GM08714 (cell line): ENCODE results near the gene CCDC106.

Experiments used
- H3K4me3 ChIP-seq: fragments of 200-500 bp; sonication (Bioruptor generic); 2 replicates; pipeline ENCODE4 v1.5.1; 2014; ENCODE audit warnings: mild to moderate bottlenecking, low read length, inconsistent platforms
- ZNF274 ChIP-seq: IDR thresholded peaks from 2 replicates; pipeline ENCODE4 v1.6.1; 2012; ENCODE audit warnings: mild to moderate bottlenecking, low read depth, low read length

The CCDC106 gene

GRCh38 chr19:55648585-55649267 lies 714 bp downstream of the CCDC106 start:
- TF ChIP-seq ZNF274 = no peak
- H3K4me3 ChIP-seq = peak overlapping the region; percentile 69

DNA sequence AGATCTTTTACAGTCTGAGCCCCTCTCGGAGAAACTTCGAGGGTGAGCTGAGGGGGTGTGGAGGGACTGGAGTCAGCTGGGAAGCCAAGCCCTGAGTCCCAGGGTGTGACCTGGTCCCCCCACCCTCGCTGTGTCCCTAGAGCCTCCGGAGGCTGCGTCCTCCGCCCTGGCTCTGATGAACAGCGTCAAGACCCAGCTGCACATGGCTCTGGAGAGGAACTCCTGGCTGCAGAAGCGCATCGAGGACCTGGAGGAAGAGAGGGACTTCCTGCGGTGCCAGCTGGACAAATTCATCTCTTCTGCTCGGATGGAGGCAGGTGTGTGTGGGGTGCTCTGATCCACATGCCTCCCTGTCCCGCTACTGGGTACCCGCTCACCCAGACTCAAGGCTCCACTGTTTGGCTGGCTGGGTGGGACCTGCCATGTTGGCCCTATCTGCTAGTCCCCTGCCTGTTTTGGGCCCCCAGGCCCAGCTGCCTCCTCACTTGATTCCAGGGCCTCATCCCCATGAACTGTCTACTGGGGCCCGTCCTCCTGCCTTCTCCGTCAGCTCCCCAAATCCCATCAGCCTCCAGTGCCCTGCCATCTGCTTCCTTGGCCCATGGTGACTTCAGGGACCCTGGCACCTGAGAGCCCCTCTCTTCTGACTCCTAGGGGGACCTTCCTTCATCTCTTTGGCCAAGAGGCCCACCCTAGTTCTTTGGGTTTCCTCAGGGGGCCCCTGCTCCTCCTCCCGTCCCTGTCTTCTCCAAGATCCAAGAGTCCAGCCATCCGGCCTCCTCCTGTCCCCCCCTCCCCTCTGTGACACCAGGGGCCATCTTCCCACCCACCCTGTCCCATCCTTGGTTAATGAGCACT lies 1.5 kb downstream of the CCDC106 start:
- no peak for TF ChIP-seq ZNF274
- H3K4me3 ChIP-seq = peak overlapping the region; percentile 69; the same call in 1 of the 2 replicates

GRCh38 chr19:55650126-55650557 lies 2.1 kb downstream of the CCDC106 start:
- TF ChIP-seq ZNF274 = no peak
- no peak overlapping the region for H3K4me3 ChIP-seq

- no peak for TF ChIP-seq ZNF274
- no peak overlapping the region for H3K4me3 ChIP-seq
Measured at GRCh38 chr19:55650602-55651230, 2.7 kb downstream of the CCDC106 start.

DNA sequence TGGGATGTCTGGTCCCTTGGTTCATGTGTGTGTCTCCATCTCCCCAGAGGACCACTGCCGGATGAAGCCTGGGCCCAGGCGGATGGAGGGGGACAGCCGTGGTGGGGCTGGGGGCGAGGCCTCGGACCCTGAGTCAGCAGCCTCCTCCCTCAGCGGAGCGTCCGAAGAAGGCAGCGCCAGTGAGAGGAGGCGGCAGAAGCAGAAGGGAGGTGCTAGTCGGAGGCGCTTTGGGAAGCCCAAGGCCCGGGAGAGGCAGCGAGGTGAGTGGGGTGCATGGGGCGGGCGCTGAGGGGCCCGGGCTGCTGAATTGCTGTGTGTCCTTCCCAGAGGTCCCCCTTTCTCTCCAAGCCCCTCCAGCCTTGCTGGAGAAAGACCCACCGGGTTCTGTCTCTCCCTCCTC lies 3.2 kb downstream of the CCDC106 start:
- H3K4me3 ChIP-seq = no peak overlapping the region
- TF ChIP-seq ZNF274 = no peak

DNA sequence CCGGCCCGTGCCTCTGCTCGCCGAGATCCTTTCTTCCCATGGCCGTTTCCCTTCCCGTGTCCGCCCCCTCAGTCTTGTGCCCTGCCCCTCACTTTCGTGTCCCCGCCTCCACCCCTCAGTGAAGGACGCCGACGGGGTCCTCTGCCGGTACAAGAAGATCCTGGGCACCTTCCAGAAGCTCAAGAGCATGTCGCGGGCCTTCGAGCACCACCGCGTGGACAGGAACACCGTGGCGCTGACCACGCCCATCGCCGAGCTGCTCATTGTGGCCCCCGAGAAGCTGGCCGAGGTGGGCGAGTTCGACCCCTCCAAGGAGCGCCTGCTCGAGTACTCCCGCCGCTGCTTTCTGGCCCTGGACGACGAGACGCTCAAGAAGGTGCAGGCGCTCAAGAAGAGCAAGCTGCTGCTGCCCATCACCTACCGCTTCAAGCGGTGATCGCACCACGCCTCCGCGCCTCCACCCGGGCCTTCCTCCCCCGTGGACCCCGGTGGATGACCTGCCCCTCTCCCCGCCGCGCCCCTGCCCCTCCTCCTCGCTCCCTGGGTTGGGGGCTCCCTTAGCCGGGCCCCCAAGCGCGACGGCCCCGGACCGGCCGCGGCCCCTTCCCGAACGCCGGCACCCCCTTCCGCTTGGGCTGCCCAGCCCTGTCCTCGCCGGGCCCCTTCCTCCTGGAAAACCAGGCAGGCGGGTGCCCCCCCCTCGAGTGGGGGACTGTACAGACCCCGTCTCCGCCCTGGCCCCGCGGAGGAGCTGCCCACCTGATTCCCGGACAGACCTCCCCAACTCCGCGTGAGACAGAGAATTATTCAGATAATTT lies 4.5 kb downstream of the CCDC106 start:
- no peak overlapping the region for H3K4me3 ChIP-seq
- TF ChIP-seq ZNF274 = no peak

DNA sequence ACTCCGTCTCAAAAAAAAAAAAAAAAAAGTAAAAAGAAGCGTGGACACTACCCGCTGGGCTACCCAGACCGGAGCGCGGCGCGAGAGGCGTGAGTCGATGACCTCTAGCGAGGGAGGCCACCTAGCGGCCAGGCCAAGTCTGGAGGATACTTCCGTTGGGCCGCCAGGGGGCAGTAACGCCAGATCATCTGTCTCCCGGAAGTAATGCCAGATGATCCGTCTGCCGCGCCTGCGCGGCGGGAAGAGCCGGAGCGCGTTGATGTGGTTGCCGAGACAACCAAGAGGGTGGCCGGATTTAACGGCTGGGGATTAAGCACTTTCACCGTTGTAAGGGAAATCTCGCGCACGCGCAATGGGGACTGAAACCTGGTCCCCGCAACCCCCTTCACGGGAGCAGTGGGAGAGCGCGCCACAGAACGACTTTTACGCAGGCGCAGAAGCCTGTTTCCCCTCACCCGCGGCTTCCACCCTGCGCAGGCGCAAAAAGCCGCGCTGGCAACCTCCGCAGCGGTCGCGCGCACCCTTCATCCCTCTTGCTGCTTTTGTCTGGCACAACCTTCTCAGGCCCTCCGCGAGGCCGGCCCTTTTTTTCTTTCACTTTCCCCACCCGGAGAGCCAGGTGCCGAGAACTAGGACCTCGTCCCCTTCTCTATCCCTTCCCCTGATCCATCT lies 5.8 kb downstream of the CCDC106 start:
- peak overlapping the region; percentile 72; the same call in 1 of the 2 replicates for H3K4me3 ChIP-seq
- TF ChIP-seq ZNF274 = no peak

DNA sequence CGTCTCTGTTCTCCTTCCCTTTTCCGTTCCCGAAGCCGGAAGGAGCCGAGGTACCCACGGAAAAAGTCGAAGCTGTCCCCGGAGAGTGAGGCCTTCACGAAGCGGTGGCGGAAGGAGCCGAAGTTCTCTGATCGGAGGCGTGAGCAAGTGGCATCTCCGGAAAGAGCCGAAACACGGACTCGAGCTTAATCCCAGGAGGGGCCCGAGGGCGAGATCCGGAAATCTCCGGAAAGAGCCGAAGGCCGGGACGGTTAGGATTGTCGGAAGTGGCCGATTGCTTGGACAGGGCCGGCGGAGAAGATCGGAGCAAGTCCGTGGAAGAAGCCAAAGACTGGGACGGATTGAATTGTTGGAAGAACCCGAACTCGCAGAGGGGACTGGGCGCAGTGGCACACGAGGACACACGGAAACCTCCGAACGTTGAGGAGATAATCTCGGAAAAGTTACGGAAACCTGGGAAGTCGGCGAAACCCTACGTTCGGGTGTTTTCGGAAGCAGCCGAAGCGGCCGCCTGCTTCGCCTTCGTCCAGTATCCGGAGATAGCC lies 6.4 kb downstream of the CCDC106 start:
- H3K4me3 ChIP-seq = peak overlapping the region; percentile 72; the same call in 1 of the 2 replicates
- no peak for TF ChIP-seq ZNF274

GRCh38 chr19:55654868-55655647 lies 7.0 kb downstream of the CCDC106 start, which contains the start of gene U2AF2:
U2AF2 (plus strand) TSS chr19:55655035; CDS start chr19:55655105, 70 bp downstream.
- H3K4me3 ChIP-seq = peak within 1 kb of the TSS; percentile 98

DNA sequence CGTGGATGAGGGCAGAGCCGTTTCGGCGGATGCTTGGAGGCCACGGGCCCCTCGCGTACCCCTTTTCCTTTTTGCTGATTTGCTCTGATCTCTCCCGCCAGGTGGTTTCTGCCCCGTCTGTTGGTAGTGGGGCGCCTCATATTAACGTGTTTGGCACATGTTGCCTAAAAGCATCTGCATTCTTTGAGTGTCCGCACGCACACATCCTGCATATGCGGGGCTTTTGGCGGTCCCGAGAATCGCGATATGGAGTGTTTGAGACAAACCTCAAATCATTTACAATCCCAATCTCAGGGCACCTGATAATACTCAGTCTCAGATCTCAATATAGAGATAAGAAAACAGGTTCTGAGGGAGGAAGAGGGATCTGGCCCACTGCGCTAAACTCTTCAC lies 7.6 kb downstream of the CCDC106 start:
- TF ChIP-seq ZNF274 = no peak
- H3K4me3 ChIP-seq = peak overlapping the region; percentile 98

More at GRCh38 chr19:55654868-55655647, 7.0 kb downstream of the CCDC106 start, which contains the start of gene U2AF2:
- no peak for TF ChIP-seq ZNF274

- peak overlapping the region; percentile 98 for H3K4me3 ChIP-seq
- TF ChIP-seq ZNF274 = no peak
Measured at GRCh38 chr19:55656552-55656951, 8.5 kb downstream of the CCDC106 start.

GRCh38 chr19:55656988-55657747 lies 9.2 kb downstream of the CCDC106 start:
- no peak for TF ChIP-seq ZNF274
- peak overlapping the region; percentile 98 for H3K4me3 ChIP-seq
